Fibroblast of peridontal ligament (primary cell): Measurements from ENCODE around the gene KCNQ1OT1.

ENCODE experiments used
- DNase-seq: peaks from one replicate; pipeline ENCODE4 v3.0.0-alpha.2; 2010; ENCODE audit errors: extremely low read depth

The KCNQ1OT1 gene

DNA sequence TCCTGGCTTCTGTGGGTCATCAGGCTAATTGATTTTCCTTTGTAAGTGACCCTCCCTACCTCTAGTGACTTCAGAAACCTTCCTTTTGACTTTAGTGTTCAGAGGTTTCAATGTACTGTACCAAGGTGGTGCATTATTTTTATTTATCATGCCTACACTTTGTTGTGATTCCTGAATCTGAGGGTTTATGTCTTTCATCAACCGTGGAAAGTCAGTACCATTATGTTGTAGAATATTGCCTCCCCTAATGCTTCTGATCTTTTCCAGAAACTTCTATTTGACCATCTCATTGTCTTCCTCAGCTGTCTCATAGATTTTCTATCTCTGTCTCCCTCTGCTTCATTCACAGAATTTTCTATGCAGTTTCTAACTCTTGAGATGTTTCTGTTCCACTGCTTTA is 105.5 kb downstream of the KCNQ1OT1 start:
- no peak for DNase-seq

- no peak for DNase-seq
Measured at GRCh38 chr11:2593393-2593950, 106.3 kb downstream of the KCNQ1OT1 start.

- no peak for DNase-seq
Measured at GRCh38 chr11:2592559-2593392, 107.0 kb downstream of the KCNQ1OT1 start.

GRCh38 chr11:2591805-2592204 is 108.0 kb downstream of the KCNQ1OT1 start:
- no peak for DNase-seq

GRCh38 chr11:2590965-2591754 is 108.6 kb downstream of the KCNQ1OT1 start:
- no peak for DNase-seq

DNA sequence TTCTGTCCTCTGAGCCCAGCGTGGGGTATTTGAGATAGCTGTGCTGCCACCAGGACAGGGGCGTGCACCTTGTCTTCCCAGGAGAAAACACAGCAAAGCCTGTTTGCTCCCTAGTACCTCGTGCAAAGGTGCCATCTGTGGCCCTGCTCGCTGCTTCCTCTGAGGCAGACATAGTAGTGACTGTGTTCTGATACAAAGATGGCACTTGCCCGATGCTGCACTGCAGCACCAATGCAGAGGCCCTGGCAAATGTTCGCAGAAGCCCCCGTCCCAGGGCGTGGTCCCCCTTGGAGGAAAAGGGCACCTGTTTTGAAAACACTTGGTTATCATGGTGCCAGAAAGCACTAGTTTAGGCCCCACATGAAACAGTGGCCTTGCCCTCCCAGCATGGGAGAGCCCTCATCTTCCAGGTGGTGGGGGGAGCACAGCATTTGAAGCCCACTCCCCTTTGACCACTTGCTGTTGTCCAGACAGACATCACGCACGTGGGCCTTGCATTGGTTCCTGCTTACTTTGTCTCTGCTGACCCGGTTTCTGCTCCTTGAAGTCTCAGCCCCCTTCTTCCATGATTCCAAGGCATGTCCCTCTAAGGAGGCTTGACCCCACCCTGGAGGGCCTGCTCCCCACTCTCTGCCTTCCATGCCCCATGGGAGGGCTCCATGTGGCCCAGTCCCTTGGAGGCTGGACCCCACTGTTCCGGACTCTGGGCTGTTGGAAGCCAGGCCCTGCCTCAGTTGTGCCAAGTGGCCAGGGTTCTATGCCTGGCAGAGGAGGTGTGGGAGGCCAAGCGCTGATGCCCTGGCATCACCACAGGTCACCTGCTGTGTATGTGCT is 109.4 kb downstream of the KCNQ1OT1 start:
- no peak for DNase-seq

- no peak for DNase-seq
Measured at GRCh38 chr11:2589538-2589934, 110.3 kb downstream of the KCNQ1OT1 start.

- no peak for DNase-seq
Measured at GRCh38 chr11:2588809-2589537, 110.8 kb downstream of the KCNQ1OT1 start.

DNA sequence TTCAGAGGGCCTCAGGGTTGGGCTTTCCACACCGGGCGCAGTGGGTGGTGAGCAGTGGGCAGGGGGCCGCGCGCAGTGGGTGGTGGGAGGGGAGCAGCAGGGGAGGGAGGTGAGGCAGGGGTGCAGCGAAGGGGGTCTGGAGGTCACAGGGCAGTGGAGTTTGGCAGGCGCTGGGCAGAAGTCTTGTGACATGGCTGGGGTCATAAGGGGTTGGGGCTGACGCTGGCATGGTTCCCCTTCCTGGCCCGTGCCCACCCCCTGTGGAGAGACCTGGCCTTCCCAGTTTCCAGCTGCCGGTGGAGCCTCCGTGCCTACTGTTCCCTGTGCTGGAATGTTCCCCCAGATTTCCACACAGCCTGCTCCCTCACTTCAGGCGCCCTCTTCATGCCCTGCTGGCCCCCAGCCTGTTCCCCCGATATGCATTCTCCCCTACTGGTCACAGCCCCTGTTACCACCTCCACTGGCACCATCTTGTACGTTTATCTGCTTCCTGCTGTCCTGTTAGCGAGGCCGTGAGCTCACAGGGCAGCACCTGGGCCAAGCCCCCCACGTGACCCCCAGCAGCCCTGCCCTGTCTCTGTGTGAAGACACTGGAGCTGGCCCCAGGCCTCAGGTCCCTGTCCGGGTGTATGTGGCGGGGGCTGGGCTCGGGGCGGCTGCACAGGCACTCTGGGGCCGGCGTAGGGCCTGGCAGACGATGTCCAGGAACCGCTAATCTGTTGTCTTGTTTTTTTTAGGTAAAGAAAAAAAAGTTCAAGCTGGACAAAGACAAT is 111.6 kb downstream of the KCNQ1OT1 start:
- no peak for DNase-seq

DNA sequence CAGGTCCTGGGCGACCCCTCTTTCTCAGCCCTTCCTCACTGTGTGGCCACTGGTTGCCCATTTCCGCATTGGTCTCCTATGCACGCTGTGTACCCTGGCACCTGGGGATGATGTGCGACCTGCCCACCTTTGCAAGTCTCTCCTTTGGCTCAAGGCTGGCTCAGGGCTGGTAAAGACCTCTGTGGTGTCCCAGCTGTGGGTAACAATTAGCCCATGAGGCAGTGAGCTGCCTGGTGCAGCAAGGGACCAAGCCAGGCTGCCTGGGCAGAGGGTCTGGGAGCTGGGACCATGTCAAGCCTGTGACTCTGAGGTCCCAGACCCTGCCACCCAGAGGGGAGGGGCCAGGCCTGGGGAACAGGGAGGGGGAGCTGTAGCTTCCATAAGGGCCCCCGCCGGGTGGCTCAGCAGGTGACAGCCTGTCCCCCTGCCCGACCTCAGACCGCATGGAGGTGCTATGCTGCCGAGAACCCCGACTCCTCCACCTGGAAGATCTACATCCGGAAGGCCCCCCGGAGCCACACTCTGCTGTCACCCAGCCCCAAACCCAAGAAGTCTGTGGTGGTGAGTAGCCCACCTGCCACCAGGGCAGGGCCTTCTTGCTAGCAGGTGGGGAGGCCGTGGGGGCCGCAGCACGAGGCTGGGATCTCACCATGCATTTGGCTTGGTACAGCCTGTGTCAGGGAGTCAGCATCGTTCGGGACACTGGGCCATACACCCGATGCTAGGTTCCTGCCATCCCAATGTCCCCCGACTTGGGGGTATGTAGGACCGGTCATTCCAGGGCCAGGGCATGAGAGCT is 112.5 kb downstream of the KCNQ1OT1 start:
- DNase-seq = no peak

DNA sequence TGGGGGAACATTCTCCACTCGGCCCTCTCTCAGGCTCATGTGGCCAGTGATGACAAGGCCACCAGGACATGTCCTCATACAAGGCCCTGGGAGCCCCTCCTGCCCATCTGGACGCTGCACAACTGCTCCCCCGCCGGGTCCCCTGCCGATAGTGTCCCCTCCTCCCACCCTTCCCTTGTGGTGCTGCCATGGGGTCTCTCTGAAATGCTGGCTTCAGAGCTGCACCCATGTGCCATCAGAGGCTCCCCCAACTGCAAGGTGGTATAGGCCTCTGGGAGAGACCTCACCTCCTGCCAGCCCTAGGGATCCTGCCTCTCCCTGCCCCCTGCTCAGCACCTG is 113.0 kb downstream of the KCNQ1OT1 start:
- DNase-seq = no peak

GRCh38 chr11:2586087-2586792 is 113.6 kb downstream of the KCNQ1OT1 start:
- no peak for DNase-seq

DNA sequence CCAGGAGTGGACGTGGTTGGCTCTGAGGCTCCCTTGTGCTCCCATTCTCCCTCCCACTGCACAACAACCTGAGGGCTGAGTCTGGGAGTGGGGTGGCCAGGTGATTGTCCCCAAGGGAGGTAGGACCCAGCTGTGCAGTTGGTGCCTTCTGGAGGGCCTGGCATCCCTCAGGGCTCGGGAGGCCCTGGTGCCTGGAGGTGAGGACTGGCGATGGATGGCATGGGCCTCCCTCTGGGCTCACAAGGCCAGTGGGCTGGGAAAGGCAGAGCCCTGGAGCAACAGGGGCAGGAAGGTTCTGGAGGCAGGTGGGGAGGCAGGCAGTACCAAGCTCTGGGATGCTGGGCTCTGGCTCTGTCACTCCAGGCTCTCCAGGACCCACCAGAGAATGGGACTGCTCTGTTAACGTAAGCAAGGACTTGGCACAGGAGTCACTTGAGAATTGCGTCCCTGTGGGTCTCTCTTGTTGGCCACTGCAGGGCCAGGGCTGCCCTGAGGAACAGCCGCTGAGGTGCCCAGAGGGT is 114.2 kb downstream of the KCNQ1OT1 start:
- DNase-seq = no peak

DNA sequence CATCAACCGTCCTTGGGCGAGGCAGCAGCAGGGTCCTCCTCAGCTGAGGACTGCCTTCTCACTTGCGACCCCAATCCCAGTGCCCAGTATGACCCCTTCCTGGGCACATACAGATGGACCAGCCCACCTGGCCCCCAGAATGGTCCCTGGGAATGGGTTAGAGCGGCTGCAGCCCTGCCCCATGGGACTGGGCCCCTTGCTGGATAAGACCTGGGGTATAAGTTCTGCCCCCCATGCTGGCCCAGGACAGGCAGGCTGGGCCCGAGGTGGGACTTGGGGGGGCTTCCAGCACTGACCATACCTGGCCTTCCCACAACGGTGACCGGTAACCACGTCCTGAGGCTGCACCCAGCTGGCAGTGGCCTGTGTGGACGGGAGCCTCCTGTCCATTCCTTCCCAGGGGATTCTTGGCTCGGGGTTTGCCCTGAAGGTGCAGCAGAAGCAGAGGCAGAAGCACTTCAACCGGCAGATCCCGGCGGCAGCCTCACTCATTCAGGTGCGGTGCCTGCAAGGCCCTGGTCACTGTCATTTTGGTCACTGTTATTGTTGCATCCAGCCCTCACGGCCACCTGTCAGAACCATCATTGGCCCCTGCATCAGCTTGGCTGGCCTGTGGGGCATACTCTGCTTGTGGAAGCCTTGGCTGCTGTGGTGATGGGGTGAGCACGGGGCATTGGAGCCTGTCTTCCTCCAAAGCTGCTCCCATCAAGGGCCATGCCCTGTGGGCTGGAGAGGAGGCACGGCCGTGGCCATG is 114.8 kb downstream of the KCNQ1OT1 start:
- DNase-seq = no peak

DNA sequence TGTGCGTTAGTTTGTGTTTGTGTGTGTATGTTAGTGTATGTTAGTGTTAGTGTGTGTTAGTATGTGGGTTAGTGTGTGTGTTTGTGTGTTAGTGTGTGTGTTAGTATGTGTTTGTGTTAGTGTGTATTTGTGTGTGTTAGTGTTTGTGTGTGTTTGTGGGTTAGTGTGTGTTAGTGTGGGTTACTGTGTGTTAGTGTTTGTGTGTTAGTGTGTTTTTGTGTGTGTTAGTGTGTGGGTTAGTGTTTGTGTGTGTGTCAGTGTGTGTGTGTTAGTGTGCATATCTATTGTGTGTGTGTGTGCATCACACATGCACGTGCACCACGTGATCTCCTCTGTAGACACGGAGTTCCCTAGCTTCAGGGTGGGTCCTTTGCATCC is 115.4 kb downstream of the KCNQ1OT1 start:
- no peak for DNase-seq

DNA sequence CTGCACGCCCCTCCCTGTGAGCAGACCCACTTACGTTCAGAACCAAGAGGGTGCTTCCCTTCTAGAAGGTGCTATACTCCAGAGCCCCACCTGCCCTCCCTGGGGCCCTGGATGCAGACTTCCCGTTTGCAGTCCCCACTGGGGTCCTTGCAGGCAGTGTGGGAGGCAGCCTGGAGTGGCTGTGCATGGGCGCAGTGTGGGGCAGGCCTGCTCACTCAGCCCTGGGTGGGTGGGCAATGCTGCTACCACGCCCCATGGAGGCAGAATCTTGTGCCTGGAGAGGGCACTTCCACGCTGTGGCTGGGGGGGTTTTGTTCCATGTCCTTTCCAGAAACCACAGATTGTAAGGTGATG is 116.2 kb downstream of the KCNQ1OT1 start:
- DNase-seq = no peak

DNA sequence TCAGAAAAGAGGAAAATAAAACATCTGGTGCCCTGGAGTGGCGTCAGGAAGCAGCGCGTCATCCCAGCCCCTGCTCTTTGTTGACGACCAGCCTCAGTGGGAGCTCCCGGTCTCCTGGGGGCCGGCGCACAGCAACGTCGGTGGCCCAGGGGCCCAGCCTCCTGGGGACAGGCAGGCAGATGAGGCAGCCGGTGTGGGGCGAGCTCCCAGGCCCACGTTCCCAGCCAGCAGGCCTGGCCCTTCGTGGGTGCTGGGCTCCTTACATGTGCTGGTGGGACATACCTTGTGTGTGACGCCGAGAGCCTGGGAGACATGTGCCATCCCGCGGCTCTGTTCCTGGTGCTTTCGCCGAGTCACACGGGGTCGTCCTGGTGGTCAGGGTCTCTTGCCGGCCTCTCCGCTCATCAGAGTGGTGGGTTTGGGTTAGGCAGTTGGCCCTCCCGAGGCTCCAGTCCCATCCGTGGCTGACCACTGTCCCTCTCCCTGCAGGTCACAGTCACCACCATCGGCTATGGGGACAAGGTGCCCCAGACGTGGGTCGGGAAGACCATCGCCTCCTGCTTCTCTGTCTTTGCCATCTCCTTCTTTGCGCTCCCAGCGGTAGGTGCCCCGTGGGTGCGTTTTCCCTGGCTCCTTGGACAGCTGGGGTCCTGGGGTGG is 116.7 kb downstream of the KCNQ1OT1 start:
- DNase-seq = no peak
